Subcutaneous adipose tissue (tissue), 4 donors: ENCODE measurements around the gene CHRNA5. TPM values are rescaled to one million over a fixed set of nuclear protein-coding genes. Genes with fewer than 3 reads are reported as not detected.

Source experiments
- total RNA-seq, 4 donors: library from RNA; depleted of rRNA; stranded (reverse); fragments of >200 nt; gene quantifications; one replicate each; pipeline ENCODE4 v1.1.0, GENCODE V29; 2016
- TF ChIP-seq, protein P1 (sequence below): fragments of 450-650 bp; IDR thresholded peaks from one replicate; pipeline ENCODE4 v1.5.1; 2016; ENCODE audit warnings: low read depth, mild to moderate bottlenecking, control low read depth, antibody characterized with exemption, moderate library complexity

The CHRNA5 gene
- total RNA-seq, 4 donors from 2014 or later: 0.38 to 2.9 (median 0.56) TPM

DNA sequence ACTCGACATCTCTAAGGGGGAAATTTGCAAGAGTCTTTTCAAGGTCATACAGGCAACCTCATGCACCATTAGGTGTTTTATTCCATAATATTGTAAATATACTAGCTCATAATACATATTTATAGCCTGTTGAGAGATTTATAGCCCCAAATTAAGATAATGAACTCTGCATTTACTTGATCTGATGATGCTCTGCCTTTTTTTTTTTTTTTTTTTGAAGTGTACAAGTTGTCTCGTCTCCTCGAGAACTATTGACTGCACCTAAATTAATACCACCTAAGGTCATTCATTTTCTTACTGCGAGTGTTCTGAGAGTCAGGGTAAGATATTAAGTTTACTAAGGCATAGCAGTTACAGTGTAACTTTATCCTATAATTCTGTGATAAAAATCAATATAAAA lies 6.1 kb downstream of the CHRNA5 start:
- TF ChIP-seq, protein P1, sequence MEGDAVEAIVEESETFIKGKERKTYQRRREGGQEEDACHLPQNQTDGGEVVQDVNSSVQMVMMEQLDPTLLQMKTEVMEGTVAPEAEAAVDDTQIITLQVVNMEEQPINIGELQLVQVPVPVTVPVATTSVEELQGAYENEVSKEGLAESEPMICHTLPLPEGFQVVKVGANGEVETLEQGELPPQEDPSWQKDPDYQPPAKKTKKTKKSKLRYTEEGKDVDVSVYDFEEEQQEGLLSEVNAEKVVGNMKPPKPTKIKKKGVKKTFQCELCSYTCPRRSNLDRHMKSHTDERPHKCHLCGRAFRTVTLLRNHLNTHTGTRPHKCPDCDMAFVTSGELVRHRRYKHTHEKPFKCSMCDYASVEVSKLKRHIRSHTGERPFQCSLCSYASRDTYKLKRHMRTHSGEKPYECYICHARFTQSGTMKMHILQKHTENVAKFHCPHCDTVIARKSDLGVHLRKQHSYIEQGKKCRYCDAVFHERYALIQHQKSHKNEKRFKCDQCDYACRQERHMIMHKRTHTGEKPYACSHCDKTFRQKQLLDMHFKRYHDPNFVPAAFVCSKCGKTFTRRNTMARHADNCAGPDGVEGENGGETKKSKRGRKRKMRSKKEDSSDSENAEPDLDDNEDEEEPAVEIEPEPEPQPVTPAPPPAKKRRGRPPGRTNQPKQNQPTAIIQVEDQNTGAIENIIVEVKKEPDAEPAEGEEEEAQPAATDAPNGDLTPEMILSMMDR: no peak

DNA sequence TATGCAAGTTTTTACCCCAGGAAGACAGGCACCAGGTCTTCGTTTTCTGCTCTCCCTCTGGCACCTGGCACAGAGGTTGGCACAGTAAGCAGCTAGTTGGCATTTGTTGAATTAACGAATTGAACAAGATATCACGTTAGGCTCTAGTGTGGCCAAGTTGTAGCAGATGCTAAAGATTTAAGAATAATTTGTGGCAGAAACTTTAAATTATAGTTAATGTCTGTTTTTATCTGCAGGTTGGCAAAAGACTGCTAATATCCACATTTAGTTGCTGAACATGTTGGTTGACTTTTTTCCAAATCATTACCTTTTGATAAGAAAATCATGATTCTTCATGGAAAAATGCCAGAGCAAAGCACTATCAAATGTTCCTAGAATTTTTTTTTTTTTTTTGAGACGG lies 8.1 kb downstream of the CHRNA5 start:
- TF ChIP-seq, protein P1: no peak

DNA sequence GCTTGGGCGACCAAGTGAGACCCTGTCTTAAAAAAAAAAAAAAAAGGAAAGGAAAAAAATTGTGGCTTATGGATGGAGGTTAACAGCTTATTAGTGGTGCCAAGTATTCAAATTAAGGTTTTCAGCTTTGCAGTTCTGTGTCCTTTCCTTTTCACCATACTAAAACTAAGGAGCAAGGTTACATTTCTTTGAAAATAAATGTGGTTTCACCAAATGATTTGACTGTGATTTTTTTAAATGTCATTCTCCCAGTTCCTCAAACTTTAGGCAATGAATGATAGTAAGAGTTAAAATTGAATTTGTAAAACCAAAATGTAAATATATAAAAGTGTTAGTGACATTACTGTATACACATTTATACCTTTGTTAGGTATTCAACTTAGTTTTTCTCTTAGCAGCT lies 9.6 kb downstream of the CHRNA5 start:
- TF ChIP-seq, protein P1: no peak

DNA sequence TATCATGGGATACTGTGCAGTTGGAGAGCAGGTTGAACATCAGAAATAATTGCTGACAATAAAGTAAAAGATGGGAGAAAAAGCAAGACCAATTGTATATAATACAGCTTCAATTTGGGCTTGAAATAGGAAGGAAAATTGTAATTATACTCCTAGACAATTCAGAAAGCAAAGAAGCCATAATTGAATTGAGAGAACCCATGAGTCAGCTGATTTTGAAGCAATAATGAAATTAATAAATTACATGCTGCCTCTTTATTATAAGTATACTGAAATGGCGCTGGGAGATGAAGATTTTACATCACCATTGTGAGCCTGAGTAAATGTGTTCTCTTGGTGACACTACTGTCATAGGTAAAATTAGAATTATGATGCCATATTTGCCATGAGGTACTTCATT lies 32.3 kb downstream of the CHRNA5 start:
- TF ChIP-seq, protein P1: no peak

DNA sequence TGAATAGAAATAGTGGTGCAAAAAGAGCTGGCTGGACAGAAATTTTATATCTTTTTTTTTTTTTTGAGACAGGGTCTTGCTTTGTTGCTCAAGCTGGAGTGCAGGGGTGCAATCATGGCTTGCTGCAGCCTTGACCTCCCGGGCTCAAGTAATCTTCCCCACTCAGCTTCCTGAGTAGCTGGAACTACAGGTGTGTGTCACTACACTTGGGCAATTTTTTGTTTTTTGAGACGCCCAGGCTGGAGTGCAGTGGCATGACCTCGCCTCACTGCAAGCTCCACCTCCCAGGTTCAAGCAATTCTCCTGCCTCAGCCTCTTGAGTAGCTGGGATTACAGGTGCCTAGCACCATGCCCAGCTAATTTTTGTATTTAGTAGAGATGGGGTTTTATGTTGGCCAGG lies 33.0 kb downstream of the CHRNA5 start:
- TF ChIP-seq, protein P1: no peak

DNA sequence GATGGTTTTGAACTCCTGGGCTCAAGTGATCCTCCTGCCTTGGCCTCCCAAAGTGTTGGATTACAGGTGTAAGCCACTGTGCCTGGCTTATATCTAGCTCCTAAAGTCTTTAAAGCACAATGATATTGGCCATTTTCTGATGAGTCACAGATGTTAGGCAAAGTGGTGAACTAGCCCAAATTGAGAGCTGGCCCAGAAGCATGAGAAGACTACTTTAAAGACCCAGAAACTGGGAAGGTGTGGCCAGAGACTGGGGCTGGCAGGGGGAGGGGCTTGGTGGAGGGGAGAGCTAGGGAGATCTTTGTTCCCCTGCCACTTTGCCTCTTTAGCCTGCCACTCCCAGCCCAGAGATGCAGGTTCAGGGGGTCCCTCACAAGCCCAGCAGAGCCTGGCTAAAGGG lies 33.9 kb downstream of the CHRNA5 start:
- TF ChIP-seq, protein P1: no peak

DNA sequence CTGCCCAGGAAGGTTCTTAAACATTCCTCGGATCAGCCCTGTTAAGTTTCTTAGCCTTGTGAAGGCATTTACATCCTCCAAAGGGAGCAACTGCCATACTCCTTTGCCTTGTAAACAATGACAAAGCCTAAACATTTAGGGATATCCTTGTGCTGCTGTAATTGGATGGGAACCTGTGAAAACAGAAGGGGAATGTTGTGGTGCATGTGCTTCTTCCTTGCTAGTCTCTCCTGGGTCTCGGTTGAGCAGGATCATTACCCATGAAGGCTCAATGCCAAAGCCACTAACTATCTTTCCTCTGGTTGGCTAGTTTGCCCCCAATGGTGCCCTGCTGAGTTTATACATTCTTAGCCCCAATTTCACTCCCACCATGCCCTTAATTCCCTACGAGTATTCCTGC lies 38.1 kb downstream of the CHRNA5 start:
- TF ChIP-seq, protein P1: no peak
